ENCODE measurements around the gene NFIL3. TPM values are rescaled to one million over a fixed set of nuclear protein-coding genes. Genes with fewer than 3 reads are reported as not detected.

Gene NFIL3
- total and polyA plus RNA-seq, 2 experiments from 2014 or later, result 4.1 to 7.5 TPM

- no peak for TF ChIP-seq EZH2phosphoT487 (IDR thresholded peaks at IDR 0.05; ENCODE audit: unreplicated experiment)
- TF ChIP-seq POLR2AphosphoS5 (IDR thresholded peaks at IDR 0.05; ENCODE audit: low read depth), result no peak
- TF ChIP-seq ETS1 (IDR thresholded peaks at IDR 0.05), result no peak
- no peak for TF ChIP-seq CREB1 (CRISPR knock-in tag; IDR thresholded peaks at IDR 0.05; ENCODE audit: low read depth)
Measured at GRCh38 chr9:91392435-91392834, 31.2 kb downstream of the NFIL3 start (continued).

- no peaks in the 10 kb centered on the region for H3K9me3 Mint-ChIP-seq
- ATAC-seq, result no peak
- Histone ChIP-seq H3K27me3 (ENCODE audit: insufficient read depth) (no peaks in the 10 kb centered on the region), H3K9me2 (ENCODE audit: insufficient read depth) (no peaks in the 10 kb centered on the region), H3K4me3 (no peak overlapping the region), H3K79me2 (replicated peaks; ENCODE audit: insufficient read depth) (no peaks in the 10 kb centered on the region), H3K27ac (ENCODE audit: low read depth) (no peak overlapping the region), H4K20me1 (replicated peaks; ENCODE audit: insufficient read depth) (no peaks in the 10 kb centered on the region), H3F3A (replicated peaks; ENCODE audit: low read depth) (no peaks in the 10 kb centered on the region), H2AFZ (no peak overlapping the region), H3K36me3 (ENCODE audit: insufficient read depth) (no peaks in the 10 kb centered on the region), H3K4me2 (no peak overlapping the region), H3K4me1 (ENCODE audit: insufficient read depth) (no peaks in the 10 kb centered on the region)
- no peaks in the 10 kb centered on the region for H3K4me1 Mint-ChIP-seq
- no peak for TF ChIP-seq ZNF331 (CRISPR knock-in tag; IDR thresholded peaks at IDR 0.05; ENCODE audit: low read depth)
- TF ChIP-seq ETS1 (IDR thresholded peaks at IDR 0.05), result no peak
- TF ChIP-seq NANOG (IDR thresholded peaks at IDR 0.05; ENCODE audit: borderline replicate concordance), result no peak
- TF ChIP-seq ZNF462 (CRISPR knock-in tag; IDR thresholded peaks at IDR 0.05), result no peak
- no peak for TF ChIP-seq CREB1 (CRISPR knock-in tag; IDR thresholded peaks at IDR 0.05; ENCODE audit: low read depth)
- no peak for TF ChIP-seq POLR2AphosphoS5 (IDR thresholded peaks at IDR 0.05; ENCODE audit: low read depth)
- TF ChIP-seq EZH2phosphoT487 (IDR thresholded peaks at IDR 0.05; ENCODE audit: unreplicated experiment), result no peak
- TF ChIP-seq JUNB (IDR thresholded peaks at IDR 0.05; ENCODE audit: unreplicated experiment), result no peak
- no peak for TF ChIP-seq STAT1 (IDR thresholded peaks at IDR 0.05; ENCODE audit: unreplicated experiment)
- TF ChIP-seq EZH2 (IDR thresholded peaks at IDR 0.05; ENCODE audit: low read depth, unreplicated experiment), result no peak
- H3K27ac Mint-ChIP-seq, result no peak overlapping the region
- no peaks in the 10 kb centered on the region for H3K36me3 Mint-ChIP-seq (ENCODE audit: low read depth)
- no peaks in the 10 kb centered on the region for H3K27me3 Mint-ChIP-seq (ENCODE audit: insufficient read depth, low read depth, poor library complexity)
- DNase-seq (ENCODE audit: low spot score), result no peak
- no peak overlapping the region for H3K4me3 Mint-ChIP-seq
Measured at GRCh38 chr9:91391818-91392217, 31.8 kb downstream of the NFIL3 start.

Data from GM23338 (cell line).